HG02973 (cell line): Measurements from ENCODE around the gene PRKAR2A.
"Not testable (repeated sequence)": the region's sequence is repeated elsewhere in the genome, so short reads cannot be mapped to it uniquely, and the experiment has no call there.

Experiments used
- ATAC-seq: cut with Tn5 transposase; IDR thresholded peaks from one replicate; pipeline ENCODE4 v1.9.1; 2021; ENCODE audit warnings: moderate library complexity; ENCODE audit not compliant: unreplicated experiment

The PRKAR2A gene

GRCh38 chr3:48837163-48837562, 10.5 kb downstream of the PRKAR2A start:
- no peak for ATAC-seq

- no peak for ATAC-seq
Measured at GRCh38 chr3:48835650-48836366, 11.9 kb downstream of the PRKAR2A start.

GRCh38 chr3:48832684-48833083, 15.0 kb downstream of the PRKAR2A start:
- no peak for ATAC-seq

GRCh38 chr3:48830715-48831114, 17.0 kb downstream of the PRKAR2A start:
- no peak for ATAC-seq

- not testable (repeated sequence) for ATAC-seq
Measured at GRCh38 chr3:48829525-48829924, 18.1 kb downstream of the PRKAR2A start.

- not testable (repeated sequence) for ATAC-seq
Measured at GRCh38 chr3:48827874-48828273, 19.8 kb downstream of the PRKAR2A start.

- no peak for ATAC-seq
Measured at GRCh38 chr3:48826451-48826850, 21.2 kb downstream of the PRKAR2A start.

GRCh38 chr3:48820612-48821324, 26.9 kb downstream of the PRKAR2A start:
- no peak for ATAC-seq

GRCh38 chr3:48819234-48820221, 28.1 kb downstream of the PRKAR2A start:
- no peak for ATAC-seq

GRCh38 chr3:48811524-48811923, 36.1 kb downstream of the PRKAR2A start:
- no peak for ATAC-seq

- ATAC-seq: no peak
Measured at GRCh38 chr3:48804930-48805329, 42.7 kb downstream of the PRKAR2A start.

- not testable (repeated sequence) for ATAC-seq
Measured at GRCh38 chr3:48800831-48801230, 46.8 kb downstream of the PRKAR2A start.

- ATAC-seq: no peak
Measured at GRCh38 chr3:48798998-48799397, 48.7 kb downstream of the PRKAR2A start.

GRCh38 chr3:48797626-48798025, 50.0 kb downstream of the PRKAR2A start:
- no peak for ATAC-seq

- no peak for ATAC-seq
Measured at GRCh38 chr3:48795997-48796732, 51.5 kb downstream of the PRKAR2A start.

GRCh38 chr3:48793484-48793883, 54.2 kb downstream of the PRKAR2A start:
- ATAC-seq: not testable (repeated sequence)

GRCh38 chr3:48789665-48790064, 58.0 kb downstream of the PRKAR2A start:
- no peak for ATAC-seq

- ATAC-seq: no peak
Measured at GRCh38 chr3:48788544-48789162, 59.0 kb downstream of the PRKAR2A start.

GRCh38 chr3:48784426-48785120, 63.1 kb downstream of the PRKAR2A start:
- ATAC-seq: no peak
